Liver (tissue), 3 donors: ENCODE results near the gene FBXO47.

ENCODE experiments used
- JUND ChIP-seq, 2 donors: IDR thresholded peaks; 2 replicates each; pipeline ENCODE4 v1.6.1; 2016; ENCODE audit warnings: antibody characterized with exemption in 2 of 2
- RXRA ChIP-seq, 2 donors: IDR thresholded peaks; 2 replicates each; pipeline ENCODE4 v1.6.1; 2017 to 2018; ENCODE audit warnings: antibody characterized with exemption in 2 of 2, mild to moderate bottlenecking in 1 of 2
- TAF1 ChIP-seq: conservative IDR thresholded peaks from 2 replicates; pipeline ENCODE4 v1.6.1; 2016; ENCODE audit warnings: antibody characterized with exemption, mild to moderate bottlenecking
- YY1 ChIP-seq: IDR thresholded peaks from 2 replicates; pipeline ENCODE4 v1.6.1; 2016; ENCODE audit warnings: antibody characterized with exemption, mild to moderate bottlenecking
- TF ChIP-seq, protein P1 (sequence below): fragments of 150-350 bp; IDR thresholded peaks from 2 replicates; pipeline ENCODE4 v1.5.1; 2017; ENCODE audit warnings: improper control_type of control experiment, low read depth, low read length; ENCODE audit not compliant: missing input control
- TF ChIP-seq, protein P2 (sequence below): IDR thresholded peaks from 2 replicates; pipeline ENCODE4 v1.6.1; 2016; ENCODE audit warnings: antibody characterized with exemption
- TF ChIP-seq, protein P3 (sequence below): IDR thresholded peaks from 2 replicates; pipeline ENCODE4 v1.6.1; 2016; ENCODE audit warnings: antibody characterized with exemption, mild to moderate bottlenecking
- donor health status: healthy.
- donor health status: healthy.

DNA sequence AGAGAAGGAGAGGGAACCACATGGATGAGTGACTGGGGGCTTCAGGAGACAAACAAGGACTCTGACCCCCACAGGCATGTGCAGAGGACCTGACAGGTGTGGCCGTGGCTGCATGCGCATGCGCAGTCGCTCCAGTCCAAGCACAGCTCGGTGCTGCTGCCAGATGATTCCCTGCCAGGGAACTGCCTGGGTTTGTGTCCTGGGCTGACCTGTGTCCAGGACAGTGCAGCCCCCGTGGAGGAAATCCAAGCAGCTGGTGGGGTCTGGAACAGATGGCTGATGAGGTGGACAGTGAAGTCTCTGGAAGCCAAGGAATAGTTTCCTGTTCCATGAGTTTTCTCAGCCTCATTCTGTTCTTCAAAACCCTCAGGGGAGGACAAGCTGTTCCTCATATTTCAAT is 70.0 kb downstream of the FBXO47 start:
- TF ChIP-seq, protein P1, sequence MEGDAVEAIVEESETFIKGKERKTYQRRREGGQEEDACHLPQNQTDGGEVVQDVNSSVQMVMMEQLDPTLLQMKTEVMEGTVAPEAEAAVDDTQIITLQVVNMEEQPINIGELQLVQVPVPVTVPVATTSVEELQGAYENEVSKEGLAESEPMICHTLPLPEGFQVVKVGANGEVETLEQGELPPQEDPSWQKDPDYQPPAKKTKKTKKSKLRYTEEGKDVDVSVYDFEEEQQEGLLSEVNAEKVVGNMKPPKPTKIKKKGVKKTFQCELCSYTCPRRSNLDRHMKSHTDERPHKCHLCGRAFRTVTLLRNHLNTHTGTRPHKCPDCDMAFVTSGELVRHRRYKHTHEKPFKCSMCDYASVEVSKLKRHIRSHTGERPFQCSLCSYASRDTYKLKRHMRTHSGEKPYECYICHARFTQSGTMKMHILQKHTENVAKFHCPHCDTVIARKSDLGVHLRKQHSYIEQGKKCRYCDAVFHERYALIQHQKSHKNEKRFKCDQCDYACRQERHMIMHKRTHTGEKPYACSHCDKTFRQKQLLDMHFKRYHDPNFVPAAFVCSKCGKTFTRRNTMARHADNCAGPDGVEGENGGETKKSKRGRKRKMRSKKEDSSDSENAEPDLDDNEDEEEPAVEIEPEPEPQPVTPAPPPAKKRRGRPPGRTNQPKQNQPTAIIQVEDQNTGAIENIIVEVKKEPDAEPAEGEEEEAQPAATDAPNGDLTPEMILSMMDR = no peak
- TF ChIP-seq RXRA (IDR thresholded peaks at IDR 0.05) = peak; percentile 95
- TF ChIP-seq, protein P2, sequence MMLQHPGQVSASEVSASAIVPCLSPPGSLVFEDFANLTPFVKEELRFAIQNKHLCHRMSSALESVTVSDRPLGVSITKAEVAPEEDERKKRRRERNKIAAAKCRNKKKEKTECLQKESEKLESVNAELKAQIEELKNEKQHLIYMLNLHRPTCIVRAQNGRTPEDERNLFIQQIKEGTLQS = no peak
- TF ChIP-seq YY1 = peak; percentile 14
- no peak for TF ChIP-seq TAF1
- TF ChIP-seq JUND (IDR thresholded peaks at IDR 0.05) = no peak
- TF ChIP-seq, protein P3, sequence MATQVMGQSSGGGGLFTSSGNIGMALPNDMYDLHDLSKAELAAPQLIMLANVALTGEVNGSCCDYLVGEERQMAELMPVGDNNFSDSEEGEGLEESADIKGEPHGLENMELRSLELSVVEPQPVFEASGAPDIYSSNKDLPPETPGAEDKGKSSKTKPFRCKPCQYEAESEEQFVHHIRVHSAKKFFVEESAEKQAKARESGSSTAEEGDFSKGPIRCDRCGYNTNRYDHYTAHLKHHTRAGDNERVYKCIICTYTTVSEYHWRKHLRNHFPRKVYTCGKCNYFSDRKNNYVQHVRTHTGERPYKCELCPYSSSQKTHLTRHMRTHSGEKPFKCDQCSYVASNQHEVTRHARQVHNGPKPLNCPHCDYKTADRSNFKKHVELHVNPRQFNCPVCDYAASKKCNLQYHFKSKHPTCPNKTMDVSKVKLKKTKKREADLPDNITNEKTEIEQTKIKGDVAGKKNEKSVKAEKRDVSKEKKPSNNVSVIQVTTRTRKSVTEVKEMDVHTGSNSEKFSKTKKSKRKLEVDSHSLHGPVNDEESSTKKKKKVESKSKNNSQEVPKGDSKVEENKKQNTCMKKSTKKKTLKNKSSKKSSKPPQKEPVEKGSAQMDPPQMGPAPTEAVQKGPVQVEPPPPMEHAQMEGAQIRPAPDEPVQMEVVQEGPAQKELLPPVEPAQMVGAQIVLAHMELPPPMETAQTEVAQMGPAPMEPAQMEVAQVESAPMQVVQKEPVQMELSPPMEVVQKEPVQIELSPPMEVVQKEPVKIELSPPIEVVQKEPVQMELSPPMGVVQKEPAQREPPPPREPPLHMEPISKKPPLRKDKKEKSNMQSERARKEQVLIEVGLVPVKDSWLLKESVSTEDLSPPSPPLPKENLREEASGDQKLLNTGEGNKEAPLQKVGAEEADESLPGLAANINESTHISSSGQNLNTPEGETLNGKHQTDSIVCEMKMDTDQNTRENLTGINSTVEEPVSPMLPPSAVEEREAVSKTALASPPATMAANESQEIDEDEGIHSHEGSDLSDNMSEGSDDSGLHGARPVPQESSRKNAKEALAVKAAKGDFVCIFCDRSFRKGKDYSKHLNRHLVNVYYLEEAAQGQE = no peak
